Gastrocnemius medialis (tissue), 4 donors: ENCODE results near the gene TCN2. TPM values are rescaled to one million over a fixed set of nuclear protein-coding genes. Genes with fewer than 3 reads are reported as not detected.
"Not testable (repeated sequence)": the region's sequence is repeated elsewhere in the genome, so short reads cannot be mapped to it uniquely, and the experiment has no call there.

ENCODE experiments used
- ATAC-seq, 2 donors: fragments of 150-250 bp; one replicate each; pipeline ENCODE4 v1.9.1; 2016
- DNase-seq, 2 donors: peaks; one replicate each; pipeline ENCODE4 v3.0.0-alpha.2; 2019
- H3K27ac ChIP-seq, 4 donors: fragments of 200-600 bp; sonication (generic); 1 replicate in 1 of 4; 2 replicates in 3 of 4; pipeline ENCODE4 v1.5.1; 2016 to 2018; ENCODE audit warnings: mild to moderate bottlenecking in 2 of 4, moderate library complexity in 1 of 4
- H3K27me3 ChIP-seq, 3 donors: fragments of 200-600 bp; sonication (generic) in 2 of 3; 1 replicate in 1 of 3; 2 replicates in 2 of 3; pipeline versions ENCODE4 v1.5.1 to v1.6.0; 2016 to 2019; ENCODE audit warnings: mild to moderate bottlenecking in 1 of 3, moderate library complexity in 1 of 3
- H3K36me3 ChIP-seq, 2 donors: fragments of 200-600 bp; sonication (generic) in 1 of 2; one replicate each; pipeline ENCODE4 v1.5.1; 2017 to 2018
- H3K4me1 ChIP-seq, 2 donors: fragments of 200-600 bp; sonication (generic) in 1 of 2; one replicate each; pipeline ENCODE4 v1.5.1; 2016 to 2017; ENCODE audit warnings: mild to moderate bottlenecking in 2 of 2
- H3K4me3 ChIP-seq, 4 donors: fragments of 200-600 bp; sonication (generic) in 3 of 4; 1 replicate in 1 of 4; 2 replicates in 3 of 4; pipeline ENCODE4 v1.5.1; 2016 to 2019; ENCODE audit warnings: mild to moderate bottlenecking in 2 of 4
- H3K9me3 ChIP-seq, 3 donors: fragments of 200-600 bp; sonication (generic) in 2 of 3; 1 replicate in 1 of 3; 2 replicates in 2 of 3; pipeline ENCODE4 v1.5.1; 2016 to 2019
- CTCF ChIP-seq, 5 experiments: fragments of 450-650 bp in 3 of 5; fragments of 200-600 bp in 2 of 5; sonication (generic) in 2 of 5; IDR thresholded peaks in 4 of 5; conservative IDR thresholded peaks in 1 of 5; 1 replicate in 4 of 5; 2 replicates in 1 of 5; pipeline ENCODE4 v1.5.1; 2016 to 2019; ENCODE audit warnings: antibody characterized with exemption in 5 of 5, mild to moderate bottlenecking in 3 of 5, moderate library complexity in 3 of 5
- POLR2A ChIP-seq, 2 donors: fragments of 450-650 bp; IDR thresholded peaks; one replicate each; pipeline ENCODE4 v1.6.1; 2017; ENCODE audit warnings: antibody characterized with exemption in 2 of 2, mild to moderate bottlenecking in 2 of 2, moderate library complexity in 2 of 2
- in situ Hi-C, 4 donors: fragments of 200-750 bp; cut with MboI; loops; one replicate each; pipeline versions ENCODE4 v1.15.0 to v1.8.0; 2017; ENCODE audit warnings: low sequenced_read_pairs in 4 of 4
- intact Hi-C: fragments of 100-400 bp; cut with DNase I; formaldehyde crosslinking; loops from one replicate; pipeline ENCODE4 v1.15.1; 2023; ENCODE audit warnings: low total_unique reads
- total RNA-seq, 4 donors: library from RNA; depleted of rRNA; stranded (reverse); fragments of >200 nt; gene quantifications; one replicate each; pipeline versions ENCODE4 v1.1.0 to v1.2.3, GENCODE V29; 2016

TCN2 gene
- 10 to 100 TPM in 3 of 4 donors, 1 to 10 TPM in 1; 5.1 to 12.8 (median 11.7) TPM for total RNA-seq

- no peaks in the 10 kb centered on the region for H3K9me3 ChIP-seq
- H3K27ac ChIP-seq = peak within 1 kb of the TSS; percentile 53 to 87 (median 76)
- H3K4me1 ChIP-seq = peaks cover 28 to 31% of the 10 kb centered on the region in 2 donors
- ATAC-seq = peak; percentile 87 to 88
- in situ Hi-C loops (no loop called here), intact Hi-C loops (loop anchor here (1.0 to 2.0 kb wide), 2 partner anchors 15 to 28 kb away; partner anchors contain the start of genes PES1 and SLC35E4)
- H3K27me3 ChIP-seq = no peaks in the 10 kb centered on the region
- H3K36me3 ChIP-seq = peaks cover 0 to 5% of the 10 kb centered on the region in 2 donors
- peak; percentile 19 to 31 for TF ChIP-seq POLR2A (IDR thresholded peaks at IDR 0.05)
- TF ChIP-seq CTCF (IDR thresholded peaks at IDR 0.05 in 4 of 5, conservative IDR thresholded peaks at IDR 0.05 in 1 of 5) = peak in 1 of 5 experiments; percentile 29
- DNase-seq = peak; percentile 63 to 69
- peak within 1 kb of the TSS; percentile 68 to 84 (median 73) for H3K4me3 ChIP-seq
Observed at GRCh38 chr22:30606455-30607299, at the start of gene TCN2. TSS of gene TCN2 (plus strand) at chr22:30607174. CDS start at chr22:30607332, 158 bp downstream.

- Histone ChIP-seq H3K36me3 (no peaks in the 10 kb centered on the region), H3K27ac (no peak overlapping the region), H3K4me3 (no peak overlapping the region), H3K9me3 (no peaks in the 10 kb centered on the region), H3K4me1 (no peaks in the 10 kb centered on the region), H3K27me3 (no peaks in the 10 kb centered on the region)
- TF ChIP-seq POLR2A (IDR thresholded peaks at IDR 0.05) (no peak), CTCF (IDR thresholded peaks at IDR 0.05 in 4 of 5, conservative IDR thresholded peaks at IDR 0.05 in 1 of 5) (no peak)
- intact Hi-C loops = no loop called here
- DNase-seq (no peak), ATAC-seq (no peak)
- in situ Hi-C loops = no loop called here
Observed at GRCh38 chr22:30557243-30557642, 49.7 kb upstream of the TCN2 start.

- in situ Hi-C loops (no loop called here), intact Hi-C loops (no loop called here)
- no peaks in the 10 kb centered on the region for H3K36me3 ChIP-seq
- TF ChIP-seq CTCF (IDR thresholded peaks at IDR 0.05 in 4 of 5, conservative IDR thresholded peaks at IDR 0.05 in 1 of 5) (no peak), POLR2A (IDR thresholded peaks at IDR 0.05) (no peak)
- H3K27me3 ChIP-seq = no peaks in the 10 kb centered on the region
- H3K9me3 ChIP-seq = no peaks in the 10 kb centered on the region
- no peaks in the 10 kb centered on the region for H3K4me1 ChIP-seq
- DNase-seq = no peak
- no peak overlapping the region for H3K27ac ChIP-seq
- H3K4me3 ChIP-seq = no peak overlapping the region
- no peak for ATAC-seq
Observed at GRCh38 chr22:30559889-30560288, 47.1 kb upstream of the TCN2 start.

GRCh38 chr22:30560643-30561202, 46.3 kb upstream of the TCN2 start:
- H3K9me3 ChIP-seq, H3K4me3 ChIP-seq, ATAC-seq, in situ Hi-C loops, H3K27ac ChIP-seq, intact Hi-C loops, H3K36me3 ChIP-seq, DNase-seq, H3K27me3 ChIP-seq, H3K4me1 ChIP-seq: not testable (repeated sequence)
